ENCODE data around the gene MTG2. TPM values are rescaled to one million over a fixed set of nuclear protein-coding genes. Genes with fewer than 3 reads are reported as not detected.

Gene MTG2
- total RNA-seq, 1 donor from 2014 or later = 24.2 TPM

DNA sequence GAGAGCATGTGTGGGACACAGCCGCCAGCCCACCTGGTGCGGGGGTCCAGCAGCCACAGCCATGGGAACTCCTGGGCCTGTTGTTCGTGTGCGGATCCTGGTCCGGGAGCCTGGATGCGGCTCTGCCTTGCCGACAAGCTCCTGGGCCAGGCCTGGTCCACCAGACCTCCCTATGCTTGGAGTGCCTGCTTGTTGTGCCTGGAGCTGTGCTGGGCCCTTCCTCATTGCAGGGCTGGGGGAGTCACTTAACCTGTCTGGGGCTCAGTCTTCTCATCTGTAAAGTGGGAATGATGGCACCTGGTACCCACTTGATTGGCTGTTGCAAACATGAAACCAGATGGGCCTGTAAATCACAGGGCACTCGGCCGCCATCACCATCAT is 52.9 kb downstream of the MTG2 start:
- DNase-seq = no peak

DNA sequence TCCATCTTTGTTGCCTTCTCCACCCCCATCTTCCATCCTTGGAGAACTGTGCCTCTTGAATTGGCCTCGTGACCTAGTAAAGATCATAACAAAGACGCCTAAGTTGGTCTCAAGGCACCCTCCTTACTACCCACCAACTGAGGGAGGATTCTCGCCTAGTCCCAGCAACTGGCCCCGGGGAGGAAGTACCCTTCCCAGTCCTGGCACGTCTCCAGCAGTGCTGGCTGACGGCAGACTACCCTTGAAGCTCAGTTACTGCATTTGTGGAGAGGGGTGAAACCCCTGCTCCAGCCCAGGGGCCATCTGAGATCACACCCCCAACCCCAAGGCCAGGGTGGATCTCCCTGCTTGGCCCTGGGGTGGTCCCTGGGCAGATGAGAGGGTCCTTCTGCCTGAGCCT is 53.4 kb downstream of the MTG2 start:
- DNase-seq = no peak

- peak; percentile 36 for DNase-seq
Measured at GRCh38 chr20:62236766-62237513, 54.1 kb downstream of the MTG2 start.

DNA sequence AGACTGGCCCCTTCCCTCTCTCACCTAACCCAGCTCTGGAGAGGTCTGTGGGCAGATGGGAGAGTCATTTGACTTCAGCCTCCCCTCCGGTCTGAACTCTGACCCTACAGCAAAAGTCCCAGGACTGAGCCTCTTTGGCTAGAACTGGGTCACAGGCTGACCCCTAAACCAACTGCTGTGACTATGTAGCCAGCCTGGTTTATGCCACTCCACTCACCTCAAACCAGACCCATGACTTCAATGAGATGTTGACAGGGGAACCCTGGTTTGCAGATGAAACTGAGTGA is 54.6 kb downstream of the MTG2 start:
- DNase-seq = no peak

DNA sequence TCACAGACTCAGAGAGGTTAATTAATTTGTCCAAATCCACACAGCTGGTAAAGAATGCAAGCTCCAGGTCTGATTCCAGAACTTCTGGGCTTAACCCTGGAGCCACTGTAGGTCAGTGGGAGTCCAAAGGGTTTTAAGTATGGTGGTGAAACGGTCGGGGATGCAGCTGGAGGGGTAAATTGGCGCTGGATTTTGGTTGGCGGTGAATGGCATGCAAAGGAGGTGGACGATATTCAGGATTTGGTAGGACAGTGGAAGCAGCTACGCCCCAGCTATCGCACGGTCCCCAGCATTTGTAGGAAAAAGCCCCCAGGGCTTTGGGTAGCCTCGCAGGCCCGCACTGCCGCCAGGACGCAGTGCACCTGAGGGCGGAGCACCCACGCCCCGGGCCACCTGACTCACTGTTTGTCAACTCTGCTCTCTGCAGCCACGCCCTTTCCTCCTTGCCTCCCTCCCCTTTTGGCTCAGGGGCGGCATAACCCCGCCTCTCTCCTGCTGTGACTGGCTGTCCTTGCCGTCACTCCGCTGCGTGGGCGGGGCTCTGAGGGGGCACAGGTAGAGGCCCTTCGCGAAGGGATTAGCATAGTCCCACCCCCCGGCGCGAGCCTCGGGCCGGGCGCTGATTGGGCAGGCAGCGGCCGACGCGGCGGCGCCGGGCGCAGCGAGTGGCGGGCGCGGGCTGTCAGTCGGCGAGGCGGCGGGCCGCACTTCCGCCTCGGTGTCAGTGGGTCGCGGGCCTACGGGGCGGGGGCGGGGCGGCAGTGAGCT is 55.2 kb downstream of the MTG2 start, which contains the start of gene OSBPL2:
Gene OSBPL2 (plus strand): TSS at position 721 of the 768 bp plus-strand sequence. CDS start 17,664 bp downstream, outside the sequence.
- DNase-seq = peak; percentile 99

GRCh38 chr20:62238569-62239277 is 55.9 kb downstream of the MTG2 start:
- DNase-seq = no peak

GRCh38 chr20:62239278-62239879 is 56.6 kb downstream of the MTG2 start:
- no peak for DNase-seq

GRCh38 chr20:62240020-62240685 is 57.3 kb downstream of the MTG2 start:
- no peak for DNase-seq

DNA sequence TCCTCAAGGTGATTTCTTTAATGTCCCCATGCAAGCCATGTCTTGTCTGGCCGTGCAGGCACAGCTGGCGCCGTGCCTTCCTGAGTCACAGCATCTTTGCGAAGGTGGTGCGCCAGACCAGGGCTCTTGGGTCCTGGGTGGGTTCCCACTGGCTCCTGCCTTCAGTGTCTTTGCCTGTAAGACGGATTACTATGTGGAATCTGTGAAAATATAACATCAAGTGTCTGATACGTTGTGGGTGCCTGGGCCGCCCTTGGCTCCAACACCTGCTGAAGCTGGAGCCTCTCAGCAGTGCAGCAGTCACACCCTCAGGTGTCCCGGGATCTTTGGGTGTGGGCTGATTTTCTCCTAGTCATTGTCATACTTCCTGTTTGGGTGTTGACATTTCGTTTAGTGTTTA is 58.7 kb downstream of the MTG2 start:
- no peak for DNase-seq

DNA sequence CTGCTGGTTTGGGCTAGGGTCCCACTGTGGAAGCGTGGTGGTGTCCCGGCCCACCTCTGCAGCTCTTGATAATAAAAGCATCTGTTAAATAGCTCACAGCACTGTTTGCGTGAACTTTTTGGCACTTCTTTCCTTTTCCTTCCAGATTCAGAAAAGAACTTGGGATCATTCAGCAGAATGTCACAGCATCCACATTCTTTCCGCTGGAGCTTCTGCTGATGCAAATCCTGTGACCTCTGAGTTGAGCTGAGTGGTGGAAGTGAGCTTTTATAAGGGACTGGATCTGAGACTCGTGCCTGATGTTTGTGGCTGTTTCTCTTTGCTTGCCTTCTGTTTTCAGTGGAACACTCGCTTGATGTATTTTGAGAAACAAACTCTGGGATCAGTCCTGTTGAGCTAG is 59.3 kb downstream of the MTG2 start:
- DNase-seq = no peak

- DNase-seq = no peak
Measured at GRCh38 chr20:62243106-62243505, 60.3 kb downstream of the MTG2 start.

DNA sequence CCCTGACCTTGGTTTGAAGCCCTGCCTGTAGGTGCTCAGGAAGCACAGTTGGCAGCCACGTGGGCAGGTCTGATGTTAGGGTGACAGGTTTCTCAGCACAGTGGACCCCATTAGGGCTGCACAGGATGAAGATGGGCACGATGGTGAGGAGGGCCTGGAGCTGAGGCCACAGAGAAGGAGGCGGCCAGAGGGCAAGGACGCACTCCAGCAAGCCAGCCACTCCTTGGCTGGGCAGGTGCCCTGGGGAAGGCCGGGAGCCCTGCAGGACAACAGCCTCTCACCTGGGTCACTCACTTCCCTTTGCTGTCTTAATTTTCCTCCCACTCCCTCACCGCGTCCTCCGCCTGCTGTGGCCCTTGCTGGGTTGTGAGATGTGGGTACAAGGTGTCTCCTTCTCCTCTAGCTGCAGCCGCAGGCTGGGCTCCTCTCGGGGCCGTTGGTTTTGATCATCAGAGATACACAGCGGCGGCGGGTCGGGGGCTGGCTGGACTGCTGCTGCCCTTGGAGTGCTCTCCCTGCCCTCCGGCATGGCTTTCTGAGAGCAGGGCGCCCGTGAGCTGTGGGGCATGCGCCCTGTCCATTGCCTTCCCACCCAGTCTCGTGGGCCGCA is 61.2 kb downstream of the MTG2 start:
- no peak for DNase-seq

- no peak for DNase-seq
Measured at GRCh38 chr20:62244644-62245108, 61.8 kb downstream of the MTG2 start.

DNA sequence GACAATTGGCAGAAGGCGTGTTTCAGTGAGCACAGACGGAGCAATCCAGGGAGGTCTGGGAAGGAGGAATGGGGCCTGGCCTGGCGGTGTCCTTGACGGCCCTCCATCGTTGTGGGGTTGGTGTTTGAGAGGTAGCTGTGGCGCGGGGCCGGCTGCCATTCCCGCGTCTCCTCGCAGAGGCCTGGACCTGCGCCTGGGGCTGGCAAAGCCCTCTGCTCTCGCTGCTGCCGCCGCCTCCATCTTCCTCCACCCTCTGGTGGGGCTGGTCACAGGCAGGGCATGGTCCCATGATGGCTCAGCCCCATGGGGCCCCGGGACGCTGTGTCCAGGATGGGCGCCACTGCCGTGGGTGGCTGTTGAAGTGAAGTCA is 63.1 kb downstream of the MTG2 start:
- no peak for DNase-seq

GRCh38 chr20:62246431-62246830 is 63.6 kb downstream of the MTG2 start:
- no peak for DNase-seq

DNA sequence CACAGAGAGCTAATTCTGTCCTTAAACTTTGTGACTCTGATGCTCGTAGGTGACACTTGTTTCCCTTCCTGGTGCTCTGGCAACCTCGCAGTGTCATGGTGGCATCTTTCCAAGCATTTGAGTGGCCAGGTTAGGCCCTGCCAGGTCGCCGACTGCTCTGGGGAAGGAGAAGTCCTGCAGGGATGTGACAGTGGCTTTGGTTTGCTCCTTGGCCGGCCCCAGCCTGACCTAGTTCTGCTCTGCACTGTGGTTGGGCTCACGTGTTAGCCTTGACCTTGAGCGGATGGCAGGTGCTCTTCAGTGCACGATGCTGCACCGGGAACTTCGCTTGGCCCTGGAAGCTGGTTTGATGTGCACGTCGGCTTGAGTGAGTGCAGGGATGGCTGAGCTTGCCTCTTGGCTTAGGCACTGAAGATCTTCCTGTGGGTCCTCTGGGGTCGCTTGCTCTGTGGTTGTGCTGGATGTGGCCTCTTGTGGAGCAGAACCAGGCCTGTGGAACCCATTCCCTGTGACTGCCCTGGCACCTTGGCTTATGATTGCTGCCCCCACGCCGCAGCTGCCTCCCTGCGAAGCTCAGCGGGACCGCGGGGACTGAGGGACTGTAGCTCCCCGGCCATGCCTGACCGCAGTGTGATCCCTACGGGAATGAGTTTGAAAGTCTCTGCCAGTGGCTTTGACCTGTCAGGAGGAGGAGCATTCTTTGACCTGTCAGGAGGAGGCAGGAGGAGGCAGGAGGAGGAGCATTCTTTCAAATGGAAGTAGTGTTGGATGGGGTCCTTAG is 64.2 kb downstream of the MTG2 start:
- no peak for DNase-seq

GRCh38 chr20:62248890-62249560 is 66.2 kb downstream of the MTG2 start:
- no peak for DNase-seq

DNA sequence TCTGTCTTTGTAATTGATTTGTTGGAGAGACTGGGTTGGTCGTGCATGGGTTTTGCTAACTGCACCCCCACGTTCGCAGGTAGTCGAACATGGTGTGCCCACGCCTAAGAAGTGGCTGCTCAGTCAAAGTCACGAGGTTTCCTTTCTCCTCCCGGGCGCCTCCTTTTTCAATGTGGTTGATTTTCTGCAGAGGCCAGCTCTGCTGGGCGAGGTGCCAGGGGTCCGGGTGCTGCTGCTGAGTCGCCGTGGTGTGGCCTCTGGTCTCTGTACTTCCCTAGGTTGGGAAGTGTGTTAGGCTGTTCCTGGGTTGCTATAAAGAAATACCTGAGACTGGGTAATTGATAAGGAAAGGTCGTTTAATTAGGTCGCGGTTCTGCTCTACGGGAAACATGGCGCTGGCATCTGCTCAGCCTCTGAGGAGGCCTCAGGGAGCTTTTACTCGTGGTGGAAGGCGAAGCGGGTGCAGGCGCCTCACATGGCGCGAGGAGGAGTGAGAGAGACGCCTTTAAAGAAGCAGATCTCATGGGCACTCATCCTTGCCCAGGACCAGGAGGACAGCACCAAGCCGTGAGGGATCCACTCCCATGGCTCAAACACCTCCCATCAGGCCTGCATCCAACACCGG is 69.6 kb downstream of the MTG2 start:
- no peak for DNase-seq
